ENCODE measurements around the gene GJA1.

Gene GJA1

DNA sequence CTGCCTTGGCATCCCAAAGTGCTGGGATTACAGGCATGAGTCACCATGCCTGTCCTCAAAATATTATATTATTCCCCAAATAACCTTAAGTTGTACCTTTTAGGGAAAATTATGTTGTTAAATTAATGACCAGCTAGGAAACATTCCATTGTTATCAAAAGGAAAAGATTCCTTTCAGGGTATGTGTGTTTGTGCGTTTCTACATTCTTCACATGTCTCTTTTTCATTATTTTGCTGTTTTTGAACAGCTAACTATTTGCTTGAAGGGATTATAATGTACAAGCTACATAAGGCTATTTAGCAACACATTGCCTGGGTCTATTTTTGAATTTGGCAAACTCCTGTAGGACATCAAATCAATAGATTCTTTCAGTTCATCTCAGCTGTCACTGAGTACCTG, 57.1 kb downstream of the GJA1 start:
- DNase-seq: no peak

- no peak for DNase-seq
Observed at GRCh38 chr6:121497970-121498375, 62.5 kb downstream of the GJA1 start.

DNA sequence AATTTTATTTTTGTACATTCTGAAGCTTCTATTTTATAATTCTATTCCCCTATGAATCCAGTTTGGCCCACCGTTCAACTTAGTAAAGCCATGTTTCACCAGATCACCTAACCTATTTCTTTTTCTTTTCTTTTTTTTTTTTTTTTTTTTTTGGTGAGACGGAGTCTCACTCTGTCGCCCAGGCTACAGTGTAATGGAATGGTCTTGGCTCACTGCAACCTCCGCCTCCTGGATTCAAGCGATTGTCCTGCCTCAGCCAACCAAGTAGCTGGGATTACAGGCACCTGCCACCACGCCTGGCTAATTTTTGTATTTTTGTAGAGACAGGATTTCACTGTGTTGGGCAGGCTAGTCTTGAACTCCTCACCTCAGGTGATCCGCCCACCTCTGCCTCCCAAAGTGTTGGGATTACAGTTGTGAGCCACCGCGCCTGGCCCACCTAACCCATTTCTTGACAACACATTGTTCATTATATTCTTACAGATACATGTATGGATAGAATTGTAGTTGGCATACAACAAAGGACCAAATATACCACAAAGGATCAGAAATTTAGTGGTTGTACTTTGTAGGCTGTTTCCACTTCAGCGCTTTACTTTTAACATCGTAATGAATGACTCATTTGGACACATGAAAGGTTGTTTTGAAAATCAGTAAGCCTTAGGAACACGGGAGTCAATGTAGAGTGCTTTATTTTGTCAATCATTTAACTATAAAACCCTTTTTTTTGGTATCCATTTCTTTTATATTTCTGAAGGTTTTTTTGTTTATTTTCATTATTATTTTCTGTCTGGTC, 63.2 kb downstream of the GJA1 start:
- DNase-seq: no peak
